ENCODE measurements around the gene ZNF79.

GRCh38 chr9:127386981-127387380 is 37.2 kb upstream of the ZNF79 start:
- TF ChIP-seq RFX5 (IDR thresholded peaks at IDR 0.05; ENCODE audit: borderline replicate concordance, low read depth, low read length) (no peak), EP300 (IDR thresholded peaks at IDR 0.05; ENCODE audit: borderline replicate concordance in 1 of 2, low read depth in 2 of 2, low read length in 2 of 2) (no peak), NANOG (IDR thresholded peaks at IDR 0.05; ENCODE audit: insufficient read depth, low read depth, low read length, poor library complexity, severe bottlenecking) (no peak), POLR2AphosphoS5 (IDR thresholded peaks at IDR 0.05; ENCODE audit: low read depth, low read length) (no peak), RBBP5 (IDR thresholded peaks at IDR 0.05; ENCODE audit: borderline replicate concordance, low read depth, low read length) (no peak), SP4 (IDR thresholded peaks at IDR 0.05; ENCODE audit: low read length) (no peak), RXRA (IDR thresholded peaks at IDR 0.05; ENCODE audit: insufficient read depth, low read depth, low read length) (no peak), CTCF (IDR thresholded peaks at IDR 0.05; ENCODE audit: control extremely low read depth in 1 of 3, insufficient read depth in 1 of 3, low read depth in 1 of 3, low read length in 3 of 3) (no peak), TEAD4 (IDR thresholded peaks at IDR 0.05; ENCODE audit: low read depth, low read length) (no peak), YY1 (IDR thresholded peaks at IDR 0.05; ENCODE audit: low read depth, low read length) (no peak), NRF1 (IDR thresholded peaks at IDR 0.05; ENCODE audit: low read depth, low read length) (no peak), POLR2A (IDR thresholded peaks at IDR 0.05; ENCODE audit: control extremely low read depth in 1 of 2, low read depth in 2 of 2, low read length in 2 of 2) (no peak)

Data from H1 (cell line).